Chondrocyte (in vitro differentiated cells): Measurements from ENCODE around the gene STARD7. TPM values are rescaled to one million over a fixed set of nuclear protein-coding genes. Genes with fewer than 3 reads are reported as not detected.
"Not testable (repeated sequence)": the region's sequence is repeated elsewhere in the genome, so short reads cannot be mapped to it uniquely, and the experiment has no call there.

ENCODE experiments used
- DNase-seq: peaks from one replicate; pipeline ENCODE4 v3.0.0; 2021; ENCODE audit warnings: mixed read lengths, low spot score
- H3K27ac Mint-ChIP-seq: one replicate; pipeline ENCODE4 v1.8.0; 2021; ENCODE audit warnings: mild to moderate bottlenecking, moderate library complexity, mixed read lengths; ENCODE audit not compliant: unreplicated experiment
- H3K27me3 Mint-ChIP-seq: 2 replicates; pipeline ENCODE4 v1.8.0; 2021; ENCODE audit warnings: low read depth, mixed read lengths
- H3K36me3 Mint-ChIP-seq: 2 replicates; pipeline ENCODE4 v1.8.0; 2021; ENCODE audit warnings: low read depth, mixed read lengths
- H3K4me1 Mint-ChIP-seq: 2 replicates; pipeline ENCODE4 v1.8.0; 2021; ENCODE audit warnings: low read depth, mild to moderate bottlenecking, mixed read lengths
- H3K4me3 Mint-ChIP-seq: one replicate; pipeline ENCODE4 v1.8.0; 2021; ENCODE audit warnings: mild to moderate bottlenecking, moderate library complexity, mixed read lengths; ENCODE audit not compliant: unreplicated experiment
- H3K9me3 Mint-ChIP-seq: 2 replicates; pipeline ENCODE4 v1.8.0; 2021; ENCODE audit warnings: low read depth, mixed read lengths
- CTCF ChIP-seq: fragments of 200-600 bp; sonication (generic); IDR thresholded peaks from 2 replicates; pipeline ENCODE4 v1.5.0; 2021; ENCODE audit warnings: antibody characterized with exemption, mild to moderate bottlenecking, moderate library complexity
- total RNA-seq: library from RNA; stranded (reverse); gene quantifications from 3 replicates; pipeline ENCODE4 v1.2.1, GENCODE V29; 2021

Gene STARD7
- total RNA-seq, 1 donor from 2014 or later = 66.1 TPM

GRCh38 chr2:96161898-96162297 lies 46.7 kb downstream of the STARD7 start:
- Mint-ChIP-seq H3K27me3 (peaks cover 6% of the 10 kb centered on the region), H3K4me1 (peaks cover 14% of the 10 kb centered on the region), H3K9me3 (peaks cover 4% of the 10 kb centered on the region), H3K27ac (no peak overlapping the region), H3K4me3 (no peak overlapping the region), H3K36me3 (no peaks in the 10 kb centered on the region)
- no peak for DNase-seq
- TF ChIP-seq CTCF = no peak

GRCh38 chr2:96160366-96160765 lies 48.3 kb downstream of the STARD7 start:
- H3K36me3 Mint-ChIP-seq, H3K4me3 Mint-ChIP-seq, H3K9me3 Mint-ChIP-seq, H3K27ac Mint-ChIP-seq, DNase-seq, H3K27me3 Mint-ChIP-seq: not testable (repeated sequence)
- H3K4me1 Mint-ChIP-seq = peaks cover 14% of the 10 kb centered on the region

- TF ChIP-seq CTCF = no peak
- Mint-ChIP-seq H3K36me3 (no peaks in the 10 kb centered on the region), H3K4me1 (peaks cover 12% of the 10 kb centered on the region), H3K27me3 (peaks cover 8% of the 10 kb centered on the region), H3K27ac (no peak overlapping the region), H3K4me3 (no peak overlapping the region), H3K9me3 (peaks cover 4% of the 10 kb centered on the region)
- peak; percentile 62 for DNase-seq
Observed at GRCh38 chr2:96159084-96159830, 49.4 kb downstream of the STARD7 start.

GRCh38 chr2:96158554-96158940 lies 50.1 kb downstream of the STARD7 start:
- H3K27me3 Mint-ChIP-seq = peaks cover 8% of the 10 kb centered on the region
- DNase-seq = peak; percentile 87
- H3K4me1 Mint-ChIP-seq = peaks cover 5% of the 10 kb centered on the region
- H3K4me3 Mint-ChIP-seq = no peak overlapping the region
- TF ChIP-seq CTCF = no peak
- no peak overlapping the region for H3K27ac Mint-ChIP-seq
- H3K9me3 Mint-ChIP-seq = peaks cover 4% of the 10 kb centered on the region
- no peaks in the 10 kb centered on the region for H3K36me3 Mint-ChIP-seq

GRCh38 chr2:96157649-96158553 lies 50.7 kb downstream of the STARD7 start:
- H3K27me3 Mint-ChIP-seq = peaks cover 8% of the 10 kb centered on the region
- DNase-seq = peak; percentile 68

More at GRCh38 chr2:96157649-96158553, 50.7 kb downstream of the STARD7 start:
- Mint-ChIP-seq H3K4me3 (no peak overlapping the region), H3K36me3 (no peaks in the 10 kb centered on the region), H3K27ac (no peak overlapping the region), H3K4me1 (peaks cover 4% of the 10 kb centered on the region), H3K9me3 (peaks cover 4% of the 10 kb centered on the region)
- no peak for TF ChIP-seq CTCF
